ENCODE data around the gene AUNIP.
"Not testable (repeated sequence)": the region's sequence is repeated elsewhere in the genome, so short reads cannot be mapped to it uniquely, and the experiment has no call there.

The AUNIP gene

DNA sequence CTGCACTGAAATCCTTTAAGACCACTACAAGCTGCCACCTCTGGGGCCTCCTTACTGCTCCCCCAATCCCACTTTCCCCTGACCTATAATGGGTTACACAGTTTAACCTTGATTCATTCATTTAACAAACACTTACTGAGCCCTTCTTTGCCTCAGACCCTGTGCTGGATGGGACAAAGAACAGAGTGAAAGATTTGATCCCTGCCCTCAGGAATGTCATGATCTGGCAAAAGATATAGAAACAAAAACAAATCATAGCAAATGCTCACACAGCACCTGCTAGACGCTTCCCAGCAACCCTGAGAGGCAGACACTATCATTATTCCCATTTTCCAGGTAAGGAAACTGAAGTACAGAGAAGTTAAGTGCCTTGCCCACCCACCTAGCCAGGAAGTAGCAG, 7.0 kb upstream of the AUNIP start:
- DNase-seq (ENCODE audit: low read depth in 2 of 2), result no peak

DNA sequence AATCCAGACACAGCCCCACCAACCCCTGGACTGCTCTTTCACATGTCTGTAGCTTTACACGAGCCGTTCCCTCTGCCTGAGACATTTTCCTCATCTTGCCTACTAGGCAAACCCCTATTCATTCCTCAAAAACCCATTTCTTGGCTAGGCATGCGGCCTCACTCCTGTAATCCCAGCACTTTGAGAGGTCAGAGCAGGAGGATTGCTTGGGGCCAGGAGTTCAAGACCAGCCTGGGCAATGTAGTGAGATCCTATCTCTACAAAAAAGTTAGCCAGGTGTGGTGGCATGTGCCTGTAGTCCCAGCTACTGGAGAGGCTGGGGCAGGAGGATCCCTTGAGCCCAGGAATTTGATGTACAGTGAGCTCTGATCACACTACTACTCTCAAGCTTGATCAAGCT, 5.2 kb upstream of the AUNIP start:
- no peak for DNase-seq (ENCODE audit: low read depth in 2 of 2)

DNA sequence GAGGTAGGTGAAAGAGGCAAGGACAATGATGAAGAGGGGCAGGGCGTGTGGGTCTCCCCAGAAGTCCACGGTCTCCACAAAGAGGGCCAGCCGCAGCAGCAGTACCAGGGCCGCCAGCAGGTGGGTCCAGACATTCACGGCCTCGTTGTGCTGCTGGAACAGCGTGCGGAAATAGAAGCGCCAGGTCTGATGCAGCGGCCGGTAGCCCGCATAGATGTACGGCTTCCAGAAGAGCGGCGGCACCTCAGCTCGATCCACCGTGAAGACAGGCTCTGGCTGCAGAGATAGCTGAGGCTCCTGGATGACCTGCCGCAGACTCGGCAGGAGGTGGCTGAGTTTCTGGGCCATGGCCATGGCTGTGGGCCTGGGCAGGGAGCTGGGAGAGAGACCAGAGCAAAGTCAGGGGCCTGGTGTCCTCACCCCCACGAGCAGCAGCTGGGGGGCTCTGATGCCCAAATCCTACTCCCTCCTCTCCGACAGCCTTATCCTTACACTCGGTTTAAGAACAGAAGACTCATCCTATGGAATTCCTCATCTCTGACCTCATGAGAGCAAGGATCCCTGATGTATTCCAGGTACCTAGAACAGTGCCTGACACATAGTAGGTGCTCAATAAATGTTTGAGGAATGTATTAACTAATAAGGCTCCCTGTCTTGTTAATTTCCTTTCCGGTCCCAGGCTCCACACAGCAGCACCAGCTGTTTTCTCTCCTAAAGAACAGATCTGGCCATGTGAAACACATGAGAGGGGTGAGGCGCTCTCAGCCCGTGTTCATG, 4.4 kb upstream of the AUNIP start:
- DNase-seq (ENCODE audit: low read depth in 2 of 2), result no peak

DNA sequence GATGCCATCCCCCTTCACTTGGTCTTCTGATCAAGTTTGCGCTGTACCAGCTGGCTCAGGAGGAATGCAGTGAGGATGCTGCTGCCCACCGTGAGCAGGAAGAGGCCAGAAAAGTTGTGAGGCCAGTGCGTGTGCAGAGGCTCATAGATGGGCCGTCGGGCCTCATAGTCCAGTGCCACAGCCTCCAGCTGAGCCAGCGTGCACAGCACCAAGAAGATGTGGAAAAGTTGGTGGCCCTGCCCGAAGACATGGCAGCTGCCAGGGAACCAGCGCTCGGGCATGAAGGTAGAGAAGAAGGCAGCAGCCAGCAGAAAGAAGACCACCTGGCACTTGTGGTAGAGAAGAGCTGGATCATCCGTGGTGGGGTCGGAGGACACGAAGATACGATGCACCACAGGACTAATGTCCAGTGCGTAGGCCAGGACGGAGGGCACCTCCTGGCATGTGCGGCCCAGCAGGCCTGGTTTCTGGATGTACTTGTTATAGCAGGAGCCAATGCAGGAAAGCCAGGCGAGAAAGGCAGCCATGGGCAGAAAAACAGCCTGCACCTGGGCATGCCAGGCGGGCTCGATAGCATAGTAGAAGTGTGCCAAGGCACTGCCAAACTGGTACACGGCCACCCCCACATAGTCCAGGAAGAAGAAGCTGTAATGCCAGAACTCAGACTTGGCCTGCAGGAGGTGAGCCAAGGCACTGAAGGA, 3.7 kb upstream of the AUNIP start:
- no peak for DNase-seq (ENCODE audit: low read depth in 2 of 2)

DNA sequence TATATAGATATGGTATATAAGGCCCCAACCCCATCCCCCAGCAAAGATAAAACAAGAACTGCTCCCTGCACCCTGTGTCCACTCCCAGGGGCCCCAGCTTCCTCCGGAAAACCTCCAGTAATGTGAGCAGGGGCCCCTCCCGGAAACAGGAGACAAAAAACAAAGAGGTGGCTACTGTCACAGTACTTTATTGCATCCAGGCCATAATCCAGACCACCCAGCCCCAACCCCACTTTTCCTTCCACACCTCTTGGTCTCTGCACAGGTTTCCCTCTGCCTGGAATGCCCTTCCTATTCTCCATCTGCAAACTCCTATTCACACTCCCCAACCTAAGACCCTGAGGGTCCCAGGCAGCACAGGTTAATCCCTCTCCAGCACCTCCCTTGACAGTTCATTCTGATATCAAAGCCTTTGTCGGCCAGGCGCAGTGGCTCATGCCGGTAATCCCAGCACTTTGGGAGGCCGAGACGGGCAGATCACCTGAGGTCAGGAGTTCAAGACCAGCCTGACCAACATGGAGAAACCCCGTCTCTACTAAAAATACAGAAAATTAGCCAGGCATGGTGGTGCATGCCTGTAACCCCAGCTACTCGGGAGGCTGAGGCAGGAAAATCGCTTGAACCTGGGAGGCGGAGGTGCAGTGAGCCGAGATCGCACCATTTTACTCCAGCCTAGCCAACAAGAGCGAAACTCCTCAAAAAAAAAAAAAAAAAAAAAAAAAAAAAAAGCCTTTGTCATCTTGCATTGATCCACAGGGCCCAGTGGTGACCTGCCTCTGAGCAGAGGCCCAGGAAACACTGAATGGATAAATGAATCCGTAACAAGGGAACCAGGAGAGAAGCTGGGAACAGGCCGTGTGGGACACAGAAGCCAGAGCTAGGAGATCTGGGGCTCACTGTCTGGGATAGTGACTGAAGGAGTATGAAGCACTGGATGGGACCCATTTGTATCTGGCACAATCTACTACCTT, 2.3 kb upstream of the AUNIP start:
- no peak for DNase-seq (ENCODE audit: low read depth in 2 of 2)

DNA sequence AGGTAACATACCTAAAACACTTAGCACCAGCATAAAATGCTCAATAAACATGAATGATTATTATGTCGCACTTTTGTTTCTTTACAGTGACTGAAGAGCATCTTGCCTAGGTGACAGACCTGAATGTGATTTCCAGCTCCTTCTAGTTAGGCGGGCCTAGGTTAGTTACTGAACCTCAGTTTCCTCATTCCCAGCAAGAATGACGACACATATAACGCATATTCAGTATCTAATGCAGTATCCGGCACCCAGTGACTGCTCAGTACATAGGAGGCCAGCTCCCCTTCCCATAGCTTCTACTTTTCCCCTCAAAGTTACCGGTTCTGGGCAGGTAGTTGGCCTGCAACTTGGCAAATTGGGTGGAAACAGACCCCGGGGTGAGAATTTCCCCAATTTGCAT, 763 bp downstream of the AUNIP start:
- no peak for DNase-seq (ENCODE audit: low read depth in 2 of 2)

DNA sequence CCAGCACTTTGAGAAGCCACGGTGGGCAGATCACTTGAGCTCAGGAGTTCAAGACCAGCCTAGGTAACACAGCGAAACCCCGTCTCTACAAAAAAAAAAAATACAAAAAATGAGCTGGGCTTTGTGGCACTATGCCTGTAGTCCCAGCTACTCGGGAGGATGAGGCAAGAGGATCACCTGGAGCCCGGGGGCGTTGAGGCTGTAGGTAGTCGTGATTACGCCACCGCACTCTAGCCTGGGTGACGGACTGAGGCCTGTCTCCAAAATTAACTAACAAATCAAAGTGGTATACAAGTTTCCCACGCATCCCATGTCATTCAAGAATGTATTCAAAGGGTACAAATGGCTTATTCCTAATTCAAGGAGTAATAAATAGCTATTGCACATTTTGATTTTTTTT, 2.4 kb downstream of the AUNIP start:
- no peak for DNase-seq (ENCODE audit: low read depth in 2 of 2)

DNA sequence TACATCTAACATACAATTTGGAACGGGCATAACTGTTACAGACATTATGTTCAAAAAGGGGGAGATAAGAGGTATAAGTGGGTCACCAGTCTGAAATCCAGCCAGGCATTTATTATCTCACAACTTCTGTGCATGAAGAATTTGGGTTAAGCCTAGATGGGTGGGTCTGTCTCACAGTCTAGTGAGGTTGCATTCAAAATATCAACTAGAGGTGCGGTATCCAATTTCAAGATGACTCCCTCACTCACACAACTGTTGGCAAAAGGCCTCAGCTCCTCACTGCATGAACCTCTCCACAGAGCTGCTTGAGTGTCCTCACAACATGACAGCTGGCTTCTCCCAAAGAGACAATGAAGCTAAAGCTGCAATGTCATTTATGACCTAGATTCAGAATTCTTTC, 4.7 kb downstream of the AUNIP start:
- DNase-seq (ENCODE audit: low read depth in 2 of 2), result no peak

DNA sequence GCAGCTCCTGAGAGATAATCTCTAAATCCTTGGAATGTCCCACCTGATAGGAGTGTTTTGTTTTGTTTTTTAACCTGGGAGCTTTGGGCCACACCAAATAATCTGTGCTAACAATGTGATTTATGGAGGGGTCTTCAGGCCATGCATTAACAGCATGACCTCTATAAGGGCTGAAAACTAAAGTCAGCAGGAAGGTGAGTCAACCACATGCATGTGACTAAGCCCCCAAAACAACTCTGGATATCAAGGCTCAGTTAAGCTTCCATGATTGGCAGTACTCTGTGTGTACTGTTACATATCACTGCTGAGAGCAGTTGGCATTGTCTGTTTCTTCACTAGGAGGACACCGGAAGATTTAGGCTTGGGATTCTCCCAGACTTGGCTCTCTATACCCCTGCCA, 10.7 kb downstream of the AUNIP start:
- DNase-seq (ENCODE audit: low read depth in 2 of 2), result no peak

DNA sequence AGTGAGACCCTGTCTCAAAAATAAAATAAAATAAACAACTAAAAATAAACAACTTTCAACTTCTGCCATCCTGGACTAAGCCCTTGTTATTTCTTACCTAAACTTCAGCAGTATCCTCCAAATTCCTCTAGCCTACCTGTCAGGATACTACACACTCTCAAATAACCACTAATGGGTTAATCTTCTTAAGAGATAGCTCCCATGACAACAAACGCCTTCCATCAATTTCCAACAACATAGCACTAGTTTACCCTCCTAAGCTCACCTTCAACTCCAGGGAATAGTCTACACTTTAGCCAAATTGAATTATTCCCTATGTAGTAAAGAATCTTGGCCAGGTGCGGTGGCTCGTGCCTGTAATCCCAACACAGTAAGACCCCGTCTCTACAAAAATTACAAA, 11.3 kb downstream of the AUNIP start:
- DNase-seq (ENCODE audit: low read depth in 2 of 2), result no peak

DNA sequence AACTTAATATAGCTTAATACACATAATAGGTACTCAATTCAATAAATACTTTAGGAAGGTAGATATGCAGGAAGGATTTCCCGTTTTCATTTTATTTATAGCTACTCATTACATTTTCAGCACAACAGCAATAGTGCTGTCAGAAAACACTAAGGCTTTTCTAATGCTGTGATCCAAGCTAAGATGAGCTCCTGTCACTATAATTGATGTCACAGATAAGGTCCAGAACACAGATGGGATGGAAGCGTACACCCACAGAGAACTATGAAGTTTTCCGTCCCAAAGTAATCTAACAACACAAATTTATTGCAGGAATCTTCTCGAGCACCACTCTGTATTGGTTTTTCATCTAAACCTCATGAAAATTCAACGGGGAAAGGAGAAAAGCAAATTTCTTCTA, 13.6 kb downstream of the AUNIP start:
- no peak for DNase-seq (ENCODE audit: low read depth in 2 of 2)

DNA sequence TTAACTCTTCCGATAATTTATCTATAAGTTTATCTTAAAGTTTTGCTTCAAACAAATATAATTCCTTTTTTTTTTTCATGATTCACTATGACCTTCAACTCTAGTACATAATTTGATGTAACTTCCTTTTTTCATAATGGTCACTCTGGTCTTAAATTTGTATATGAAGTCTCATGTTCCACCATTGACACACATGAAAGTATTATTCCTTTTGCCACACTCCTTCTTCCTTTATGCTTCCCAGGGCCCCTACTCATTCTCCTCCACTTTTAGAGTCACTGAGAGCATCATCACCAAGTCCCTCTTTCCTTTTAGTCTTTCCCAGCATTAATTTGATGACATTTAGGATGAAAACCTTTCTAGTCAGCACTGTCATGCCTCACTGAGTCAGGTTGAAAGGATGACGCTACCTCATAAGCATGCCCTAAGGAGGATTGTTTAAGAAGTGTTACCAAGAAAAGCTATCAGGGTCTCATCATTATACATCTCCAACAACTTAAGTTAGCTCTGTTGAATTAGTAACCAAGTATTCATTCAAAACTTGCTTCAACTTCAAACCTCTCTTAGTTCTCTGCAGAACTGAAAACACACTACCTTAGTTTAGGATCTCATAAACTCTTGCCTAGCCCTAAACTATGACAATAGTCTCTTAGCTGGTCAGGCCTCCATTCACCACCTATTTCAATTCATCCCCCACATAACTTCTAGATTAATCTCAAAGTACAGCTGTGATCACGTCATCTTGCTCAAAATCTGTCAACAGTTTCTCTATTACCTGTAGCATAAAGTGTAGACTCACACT, 14.5 kb downstream of the AUNIP start:
- DNase-seq (ENCODE audit: low read depth in 2 of 2), result no peak

DNA sequence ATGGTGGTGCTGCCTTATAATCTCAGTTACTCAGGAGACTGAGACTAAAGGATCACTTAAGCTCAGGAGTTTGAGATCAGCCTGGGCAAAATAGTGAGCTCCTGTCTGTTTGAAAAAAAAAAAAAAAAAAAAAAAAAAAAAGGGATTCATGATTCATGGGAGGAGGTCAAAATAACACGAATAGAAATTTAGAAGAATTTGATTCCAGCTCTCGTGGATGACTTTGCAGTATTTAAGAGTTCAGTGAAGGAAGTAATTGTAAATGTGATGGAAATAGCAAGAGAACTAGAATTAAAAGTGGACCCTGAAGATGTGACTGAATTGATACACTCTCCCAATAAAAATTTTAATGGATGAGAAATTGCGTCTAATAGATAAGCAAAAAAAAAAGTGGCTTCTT, 15.8 kb downstream of the AUNIP start:
- no peak for DNase-seq (ENCODE audit: low read depth in 2 of 2)

DNA sequence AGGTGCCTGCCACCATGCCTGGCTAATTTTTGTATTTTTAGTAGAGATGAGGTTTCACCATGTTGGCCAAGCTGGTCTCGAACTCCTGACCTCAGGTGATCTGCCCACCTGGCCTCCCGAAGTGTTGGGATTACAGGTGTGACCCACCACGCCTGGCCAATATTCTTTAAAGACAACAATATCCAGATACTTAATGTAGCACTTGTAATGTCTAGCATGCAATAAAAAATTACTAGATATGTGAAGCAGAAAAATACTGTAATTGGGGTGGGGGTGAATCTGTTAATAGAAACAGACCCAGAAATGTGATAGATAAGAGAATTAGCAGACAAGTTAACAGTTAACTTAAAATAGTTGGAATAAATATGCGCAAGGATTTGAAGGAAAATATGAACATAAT, 19.4 kb downstream of the AUNIP start:
- not testable (repeated sequence) for DNase-seq (ENCODE audit: low read depth in 2 of 2)

DNA sequence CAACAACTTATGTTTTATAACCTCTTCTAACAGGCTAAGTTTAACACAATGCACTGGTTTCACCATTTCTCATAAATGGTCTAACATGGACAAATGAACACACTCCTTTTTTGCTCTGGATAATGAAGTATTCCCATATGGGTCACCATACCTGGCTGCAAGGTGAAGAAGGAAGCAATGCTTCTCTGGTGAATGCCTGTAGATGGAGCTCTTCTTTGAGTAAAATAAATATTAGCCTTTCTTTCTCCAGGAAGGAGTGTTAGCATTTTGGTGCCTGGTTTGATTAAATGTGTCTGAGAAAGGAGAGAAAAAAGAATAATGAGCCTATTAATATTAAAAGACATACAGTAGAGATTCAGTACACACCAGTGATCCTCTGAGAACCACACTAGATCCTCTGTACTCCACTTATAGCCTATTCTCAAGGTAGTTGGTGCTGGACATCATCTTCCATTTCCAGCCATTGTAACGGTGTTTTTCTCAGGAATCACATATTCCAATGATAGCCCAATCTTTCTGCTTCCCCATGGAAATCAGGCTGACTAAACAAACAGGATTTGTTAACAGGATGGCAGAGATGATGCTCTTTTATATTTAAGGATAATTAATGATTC, 21.9 kb downstream of the AUNIP start:
- DNase-seq (ENCODE audit: low read depth in 2 of 2), result no peak

DNA sequence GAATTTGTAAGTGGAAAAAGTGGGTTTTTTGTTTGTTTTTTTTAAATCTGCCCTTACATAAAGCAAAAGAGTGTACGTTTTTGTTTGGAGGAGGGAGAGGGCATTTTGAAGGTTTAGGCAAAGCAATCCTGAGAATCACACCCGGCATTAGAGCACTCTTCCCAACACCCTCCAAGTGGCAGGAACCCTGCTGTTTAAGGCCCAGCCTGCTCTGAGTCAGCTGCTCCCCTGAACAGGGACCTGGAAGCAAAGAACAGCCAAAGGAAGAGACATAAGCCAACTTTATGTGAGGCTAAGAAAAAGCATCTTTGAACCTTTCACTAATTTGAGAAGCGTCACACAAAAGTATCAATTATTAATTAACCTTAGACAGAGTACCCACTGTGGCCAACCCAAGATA, 22.6 kb downstream of the AUNIP start:
- DNase-seq (ENCODE audit: low read depth in 2 of 2), result no peak

DNA sequence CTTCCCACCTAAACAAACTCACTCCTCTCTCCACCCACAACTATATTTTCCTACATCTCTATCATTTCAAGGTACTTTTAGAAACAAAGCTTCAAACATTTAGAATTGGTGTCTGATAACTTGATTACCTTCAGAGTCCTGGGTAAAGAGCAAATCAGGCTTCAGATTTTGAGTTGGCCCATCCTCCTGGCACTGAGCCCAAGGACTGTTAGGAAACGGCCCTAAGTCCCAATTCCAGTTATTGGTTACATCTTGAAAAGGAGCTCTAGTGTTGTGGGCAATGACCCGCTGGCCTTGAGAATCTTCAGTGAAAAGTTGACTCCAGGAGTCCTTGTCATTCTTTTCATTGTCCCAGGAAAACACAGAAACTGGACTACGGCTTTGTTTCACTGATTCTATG, 24.4 kb downstream of the AUNIP start:
- DNase-seq (ENCODE audit: low read depth in 2 of 2), result no peak

DNA sequence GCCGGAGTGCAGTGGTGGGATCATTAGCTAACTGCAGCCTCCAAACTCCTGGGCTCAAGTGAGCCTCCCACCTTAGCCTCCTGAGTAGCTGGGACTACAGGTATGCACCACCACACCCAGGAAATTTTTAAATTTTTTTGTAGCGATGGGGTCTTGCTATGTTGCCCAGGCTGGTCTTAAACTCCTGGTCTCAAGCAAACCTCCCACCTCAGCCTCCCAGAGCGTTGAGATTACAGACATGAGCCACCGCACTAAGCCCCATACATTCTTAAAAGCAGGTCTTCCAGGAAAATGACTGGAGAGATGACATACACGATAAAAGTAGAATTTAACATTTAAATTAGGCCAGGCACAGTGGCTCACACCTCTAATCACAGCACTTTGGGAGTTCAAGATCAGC, 26.1 kb downstream of the AUNIP start:
- DNase-seq (ENCODE audit: low read depth in 2 of 2), result no peak

DNA sequence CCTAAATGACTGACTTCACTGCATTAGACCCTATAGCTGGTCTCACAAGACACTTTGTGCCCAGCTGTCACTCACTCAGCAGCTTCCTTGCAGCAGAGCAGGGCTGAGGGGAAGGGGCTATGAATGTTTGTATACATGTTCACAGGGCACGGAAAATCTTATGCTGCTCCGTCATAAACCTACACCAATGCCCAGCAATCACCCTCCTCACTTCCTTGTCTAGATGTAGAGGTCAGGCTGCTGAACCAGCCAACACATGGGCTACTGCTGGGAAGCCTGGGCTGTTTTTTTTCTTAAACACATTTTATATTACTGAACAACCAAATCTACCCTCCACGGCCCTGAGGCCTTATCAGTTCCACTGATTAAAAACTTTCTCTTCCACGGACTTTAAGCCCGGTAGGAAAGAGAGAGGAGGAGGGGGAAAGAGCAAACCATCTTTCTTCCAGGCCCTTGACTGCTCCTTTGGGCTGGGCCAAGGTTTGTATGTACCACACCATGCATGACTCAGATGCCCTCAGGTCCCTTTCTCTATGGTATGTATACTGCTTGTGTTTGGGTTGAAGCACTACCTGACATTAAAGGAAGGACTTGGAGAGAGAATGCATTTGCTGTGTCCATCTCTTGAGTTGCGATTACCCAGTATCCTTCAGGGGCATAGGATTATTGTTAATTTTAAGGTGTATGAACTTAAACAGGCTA, 26.8 kb downstream of the AUNIP start:
- DNase-seq (ENCODE audit: low read depth in 2 of 2), result no peak

DNA sequence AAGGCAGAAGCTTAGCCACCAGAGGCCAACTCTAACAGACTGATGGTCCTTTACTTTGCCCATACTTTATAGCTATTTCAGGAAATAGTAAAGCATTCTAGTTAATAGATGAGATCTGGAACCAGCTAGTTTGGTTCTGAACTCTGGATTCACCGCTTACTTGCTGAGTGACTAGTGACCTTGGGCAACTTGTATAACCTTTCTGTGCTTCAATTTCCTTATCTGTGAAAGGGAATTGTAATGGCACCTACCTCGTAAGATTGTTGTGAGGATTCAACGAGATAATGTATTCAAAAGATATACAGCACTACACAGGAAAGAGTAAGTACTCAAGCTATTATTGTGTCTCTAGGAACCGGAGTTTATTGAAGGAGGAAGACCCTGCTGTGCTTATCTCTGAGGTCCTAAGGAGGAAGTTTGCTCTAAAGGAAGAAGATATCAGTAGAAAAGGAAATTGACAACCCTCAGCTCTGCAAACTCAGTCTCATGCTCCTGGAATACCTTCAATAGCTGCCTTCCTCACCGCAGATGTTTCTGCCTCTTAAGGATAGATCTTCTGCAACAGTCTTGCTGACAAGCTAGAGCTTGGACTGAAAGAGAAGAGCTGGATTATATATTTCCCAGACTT, 27.6 kb downstream of the AUNIP start:
- DNase-seq (ENCODE audit: low read depth in 2 of 2), result no peak

Measured in fibroblast of skin of left biceps (primary cell).